Motor neuron (in vitro differentiated cells): ENCODE results near the gene F3. TPM values are rescaled to one million over a fixed set of nuclear protein-coding genes. Genes with fewer than 3 reads are reported as not detected.
"Not testable (repeated sequence)": the region's sequence is repeated elsewhere in the genome, so short reads cannot be mapped to it uniquely, and the experiment has no call there.

Experiments
- ATAC-seq, 8 experiments: fragments of 200-7000 bp; cut with Tn5 transposase; replicated peaks in 6 of 8; 2 replicates each; pipeline ENCODE4 v1.8.0; 2021; ENCODE audit warnings: mild to moderate bottlenecking in 8 of 8, moderate library complexity in 8 of 8
- H3K27ac ChIP-seq, 2 donors: fragments of 250-450 bp; sonication (Bioruptor Pico); 2 replicates each; pipeline ENCODE4 v1.9.0; 2021; ENCODE audit warnings: antibody characterized with exemption in 2 of 2, mild to moderate bottlenecking in 2 of 2, moderate library complexity in 1 of 2
- H3K4me1 ChIP-seq, 2 donors: fragments of 250-450 bp; sonication (Bioruptor Pico); replicated peaks in 1 of 2; 2 replicates each; pipeline ENCODE4 v1.6.1; 2021; ENCODE audit warnings: antibody characterized with exemption in 2 of 2, mild to moderate bottlenecking in 2 of 2, moderate library complexity in 1 of 2
- H3K4me3 ChIP-seq, 5 donors: fragments of 250-450 bp; sonication (Bioruptor Pico); 2 replicates each; pipeline ENCODE4 v1.9.0; 2021; ENCODE audit warnings: antibody characterized with exemption in 5 of 5, mild to moderate bottlenecking in 5 of 5, moderate library complexity in 4 of 5
- WGBS, 10 experiments: fragments of 450-650 bp; shearing (Covaris generic); methylation state at CpG; one replicate each; pipeline ENCODE4 v1.0.0; 2022; 5-methylcytosine and 5-hydroxymethylcytosine counted together
- in situ Hi-C, 9 experiments: fragments of 400-800 bp; cut with MboI; loops; one replicate each; pipeline ENCODE4 v1.15.0; 2021; ENCODE audit warnings: low sequenced_read_pairs in 9 of 9, low pct_unique_long_range_greater_than_20kb in 2 of 9; ENCODE audit not compliant: unreplicated experiment in 9 of 9
- total RNA-seq, 8 experiments: library from RNA; unstranded; fragments of 300-600 nt; gene quantifications; 2 replicates each; pipeline versions ENCODE4 v1.2.3 to v1.2.4, GENCODE V29; 2022

Gene F3
- total RNA-seq, 8 experiments from 2014 or later, result 1.2 to 265 (median 3.2) TPM

- WGBS, 10 experiments, result 20 to 84% (median 72%) methylated on average over 1 to 5 of the region's 5 CpGs; no CpG with 5 or more reads in 3 of the 10 experiments
- H3K27ac ChIP-seq, in situ Hi-C loops, H3K4me3 ChIP-seq, H3K4me1 ChIP-seq, ATAC-seq: not testable (repeated sequence)
Measured at GRCh38 chr1:94566436-94566835, 24.9 kb upstream of the F3 start.

GRCh38 chr1:94565901-94566300 lies 24.3 kb upstream of the F3 start:
- H3K27ac ChIP-seq, result no peak overlapping the region
- no peaks in the 10 kb centered on the region for H3K4me1 ChIP-seq
- H3K4me3 ChIP-seq, result no peak overlapping the region
- in situ Hi-C loops, result no loop called here
- ATAC-seq, result no peak
- WGBS, 10 experiments, result 77 to 100% (median 86%) methylated on average over 1 to 2 of the region's 2 CpGs

- 66 to 100% (median 83%) methylated on average over 1 to 12 of the region's 12 CpGs for WGBS, 10 experiments
- in situ Hi-C loops, result no loop called here
- peak in 3 of 8 experiments; percentile 28 to 89 (median 89) for ATAC-seq
Measured at GRCh38 chr1:94562519-94563260, 21.1 kb upstream of the F3 start.

GRCh38 chr1:94560333-94560732 lies 18.8 kb upstream of the F3 start:
- Histone ChIP-seq H3K4me1 (no peaks in the 10 kb centered on the region), H3K27ac (no peak overlapping the region), H3K4me3 (no peak overlapping the region)
- in situ Hi-C loops, result no loop called here
- 0 to 100% (median 88%) methylated on average over 1 of the region's 1 CpG; no CpG with 5 or more reads in 1 of the 10 experiments for WGBS, 10 experiments
- no peak for ATAC-seq

More at GRCh38 chr1:94562519-94563260, 21.1 kb upstream of the F3 start:
- Histone ChIP-seq H3K4me1 (no peaks in the 10 kb centered on the region), H3K4me3 (no peak overlapping the region), H3K27ac (no peak overlapping the region)

- WGBS, 10 experiments, result 75 to 100% (median 100%) methylated on average over 1 of the region's 1 CpG; no CpG with 5 or more reads in 6 of the 10 experiments
- no peak for ATAC-seq
- Histone ChIP-seq H3K27ac (no peak overlapping the region), H3K4me3 (no peak overlapping the region), H3K4me1 (no peaks in the 10 kb centered on the region)
- in situ Hi-C loops, result no loop called here
Measured at GRCh38 chr1:94559921-94560320, 18.4 kb upstream of the F3 start.

GRCh38 chr1:94555091-94555490 lies 13.5 kb upstream of the F3 start:
- 83 to 100% (median 94%) methylated on average over 1 to 5 of the region's 5 CpGs; no CpG with 5 or more reads in 1 of the 10 experiments for WGBS, 10 experiments
- Histone ChIP-seq H3K4me3 (no peak overlapping the region), H3K27ac (no peak overlapping the region), H3K4me1 (peaks cover 5 to 12% of the 10 kb centered on the region in 2 donors)
- in situ Hi-C loops, result no loop called here
- ATAC-seq, result no peak

GRCh38 chr1:94554580-94554979 lies 13.0 kb upstream of the F3 start:
- in situ Hi-C loops, result no loop called here
- no peak overlapping the region for H3K27ac ChIP-seq
- no peak overlapping the region for H3K4me3 ChIP-seq
- ATAC-seq, result peak in 4 of 8 experiments; percentile 24 to 53 (median 38)
- 58 to 95% (median 79%) methylated on average over 1 to 5 of the region's 5 CpGs; no CpG with 5 or more reads in 2 of the 10 experiments for WGBS, 10 experiments
- H3K4me1 ChIP-seq, result peaks cover 10 to 12% of the 10 kb centered on the region in 2 donors

- H3K4me1 ChIP-seq, result peaks cover 12% of the 10 kb centered on the region in 2 donors
- in situ Hi-C loops, result no loop called here
- H3K27ac ChIP-seq, result no peak overlapping the region
- 80 to 100% (median 90%) methylated on average over 2 to 4 of the region's 4 CpGs; no CpG with 5 or more reads in 3 of the 10 experiments for WGBS, 10 experiments
- H3K4me3 ChIP-seq, result no peak overlapping the region
- no peak for ATAC-seq
Measured at GRCh38 chr1:94553931-94554330, 12.4 kb upstream of the F3 start.

GRCh38 chr1:94553323-94553730 lies 11.8 kb upstream of the F3 start:
- 40 to 100% (median 69%) methylated on average over 1 to 5 of the region's 5 CpGs; no CpG with 5 or more reads in 2 of the 10 experiments for WGBS, 10 experiments
- H3K4me3 ChIP-seq, result no peak overlapping the region
- in situ Hi-C loops, result no loop called here
- no peak overlapping the region for H3K27ac ChIP-seq
- peaks cover 12% of the 10 kb centered on the region in 2 donors for H3K4me1 ChIP-seq
- ATAC-seq, result no peak

GRCh38 chr1:94552071-94552586 lies 10.6 kb upstream of the F3 start:
- ATAC-seq, result peak in 1 of 8 experiments; percentile 32
- H3K4me3 ChIP-seq, result no peak overlapping the region
- H3K27ac ChIP-seq, result no peak overlapping the region
- in situ Hi-C loops, result no loop called here
- H3K4me1 ChIP-seq, result peaks cover 12% of the 10 kb centered on the region in 2 donors
- 58 to 100% (median 72%) methylated on average over 1 to 8 of the region's 8 CpGs; no CpG with 5 or more reads in 1 of the 10 experiments for WGBS, 10 experiments

GRCh38 chr1:94551449-94551848 lies 9.9 kb upstream of the F3 start:
- in situ Hi-C loops, result no loop called here
- H3K27ac ChIP-seq, result no peak overlapping the region
- WGBS, 10 experiments, result 82 to 100% (median 100%) methylated on average over 1 to 7 of the region's 7 CpGs
- no peak for ATAC-seq
- peaks cover 12% of the 10 kb centered on the region in 2 donors for H3K4me1 ChIP-seq
- no peak overlapping the region for H3K4me3 ChIP-seq

GRCh38 chr1:94550800-94551241 lies 9.3 kb upstream of the F3 start:
- peak in 1 of 8 experiments; percentile 52 for ATAC-seq
- no peak overlapping the region for H3K4me3 ChIP-seq
- in situ Hi-C loops, result no loop called here
- H3K4me1 ChIP-seq, result peaks cover 12% of the 10 kb centered on the region in 2 donors
- H3K27ac ChIP-seq, result no peak overlapping the region
- WGBS, 10 experiments, result 17 to 94% (median 76%) methylated on average over 1 to 5 of the region's 5 CpGs

- 54 to 95% (median 78%) methylated on average over 1 to 6 of the region's 6 CpGs for WGBS, 10 experiments
Measured at GRCh38 chr1:94550396-94550795, 8.8 kb upstream of the F3 start.

More at GRCh38 chr1:94550396-94550795, 8.8 kb upstream of the F3 start:
- ATAC-seq, result no peak
- Histone ChIP-seq H3K27ac (no peak overlapping the region), H3K4me1 (peaks cover 12% of the 10 kb centered on the region in 2 donors), H3K4me3 (no peak overlapping the region)
- in situ Hi-C loops, result no loop called here
